IMR-90 (cell line): ENCODE measurements around the gene PLAAT1. TPM values are rescaled to one million over a fixed set of nuclear protein-coding genes. Genes with fewer than 3 reads are reported as not detected.

Experiments used
- ATAC-seq: fragments of 200-7000 bp; cut with Tn5 transposase; 2 replicates; pipeline ENCODE4 v1.9.1; 2020; ENCODE audit warnings: low read depth, mild to moderate bottlenecking, moderate library complexity
- BruUV-seq: library from RNA; stranded (reverse); fragments of 400-500 nt; replicated peaks from 2 replicates; lab custom pipeline; 2021; lab: Mats Ljungman, UMichigan
- CTCF ChIA-PET: fragments of 300-600 bp; formaldehyde crosslinking; extraction: SDS; loops from one replicate; lab custom pipeline; 2021; ENCODE audit warnings: antibody characterized with exemption; lab: Yijun Ruan, JAX
- POLR2A ChIA-PET: fragments of 300-600 bp; sonication (Branson Sonifier 250); formaldehyde crosslinking; loops from one replicate; lab custom pipeline; 2022; ENCODE audit warnings: antibody characterized with exemption; ENCODE audit not compliant: unreplicated experiment; lab: Charles Lee
- DNase-seq: peaks from one replicate; pipeline ENCODE4 v3.0.0; 2013
- H2AFZ ChIP-seq: replicated peaks from 2 replicates; pipeline ENCODE3; 2013; ENCODE audit warnings: low read length, mild to moderate bottlenecking; ENCODE audit not compliant: poor library complexity
- H2AK5ac ChIP-seq: 2 replicates; pipeline ENCODE4 v1.6.1; 2013; ENCODE audit warnings: low read depth, low read length, inconsistent platforms
- H2AK9ac ChIP-seq: replicated peaks from 2 replicates; pipeline ENCODE3; 2013; ENCODE audit warnings: mild to moderate bottlenecking, low read depth, low read length, moderate library complexity; ENCODE audit not compliant: poor library complexity
- H2BK120ac ChIP-seq: 2 replicates; pipeline ENCODE4 v1.6.1; 2013; ENCODE audit warnings: low read depth, low read length, inconsistent platforms
- H2BK15ac ChIP-seq: 3 replicates; pipeline ENCODE4 v1.6.1; 2013; ENCODE audit warnings: low read depth, low read length, inconsistent platforms
- H2BK20ac ChIP-seq: 2 replicates; pipeline ENCODE4 v1.6.1; 2013; ENCODE audit warnings: low read depth, mild to moderate bottlenecking, inconsistent platforms, low read length, moderate library complexity
- H2BK5ac ChIP-seq: 2 replicates; pipeline ENCODE4 v1.6.1; 2013; ENCODE audit warnings: mild to moderate bottlenecking, low read depth, low read length, inconsistent platforms; ENCODE audit not compliant: poor library complexity, severe bottlenecking
- H3K14ac ChIP-seq: replicated peaks from 2 replicates; pipeline ENCODE4 v1.6.1; 2013; ENCODE audit warnings: low read depth, low read length, inconsistent platforms
- H3K18ac ChIP-seq: 2 replicates; pipeline ENCODE4 v1.6.1; 2013; ENCODE audit warnings: low read depth, low read length, control low read depth
- H3K23ac ChIP-seq: 2 replicates; pipeline ENCODE4 v1.6.1; 2013; ENCODE audit warnings: low read depth, low read length, inconsistent platforms
- H3K27ac ChIP-seq: 2 replicates; pipeline ENCODE4 v1.5.1; 2013; ENCODE audit warnings: mild to moderate bottlenecking, control low read depth, low read length; ENCODE audit not compliant: insufficient read depth
- H3K27me3 ChIP-seq: 2 replicates; pipeline ENCODE4 v1.6.1; 2013; ENCODE audit warnings: low read length; ENCODE audit not compliant: control insufficient read depth, insufficient read depth
- H3K36me3 ChIP-seq: 2 replicates; pipeline ENCODE4 v1.6.1; 2013; ENCODE audit warnings: low read length, mixed read lengths; ENCODE audit not compliant: control insufficient read depth, insufficient read depth
- H3K4ac ChIP-seq: 2 replicates; pipeline ENCODE4 v1.6.1; 2013; ENCODE audit warnings: low read depth, low read length, inconsistent platforms
- H3K4me1 ChIP-seq: 2 replicates; pipeline ENCODE4 v1.6.1; 2013; ENCODE audit warnings: low read length, mixed read lengths; ENCODE audit not compliant: control insufficient read depth, insufficient read depth
- H3K4me2 ChIP-seq: 2 replicates; pipeline ENCODE4 v1.6.1; 2013; ENCODE audit warnings: low read depth, mild to moderate bottlenecking, control low read depth, low read length, moderate library complexity
- H3K4me3 ChIP-seq: 2 replicates; pipeline ENCODE4 v1.5.1; 2013; ENCODE audit warnings: low read depth, mild to moderate bottlenecking, control low read depth, low read length, moderate library complexity; ENCODE audit not compliant: insufficient read depth
- H3K56ac ChIP-seq: 2 replicates; pipeline ENCODE4 v1.6.1; 2013; ENCODE audit warnings: low read length, inconsistent platforms; ENCODE audit not compliant: insufficient read depth; ENCODE audit errors: extremely low read depth
- H3K79me1 ChIP-seq, 2 experiments: 2 replicates each; pipeline ENCODE4 v1.6.1; 2013; ENCODE audit warnings: low read length in 2 of 2, inconsistent platforms in 1 of 2, low read depth in 1 of 2
- H3K9ac ChIP-seq: 2 replicates; pipeline ENCODE4 v1.6.1; 2013; ENCODE audit warnings: low read depth, low read length, control low read depth
- H3K9me1 ChIP-seq: 2 replicates; pipeline ENCODE4 v1.6.1; 2013; ENCODE audit warnings: low read length, inconsistent platforms; ENCODE audit not compliant: insufficient read depth
- H3K9me3 ChIP-seq: 2 replicates; pipeline ENCODE4 v1.6.1; 2013; ENCODE audit warnings: low read length; ENCODE audit not compliant: control insufficient read depth, insufficient read depth
- H4K20me1 ChIP-seq: 2 replicates; pipeline ENCODE4 v1.6.1; 2013; ENCODE audit warnings: low read length, inconsistent platforms; ENCODE audit not compliant: insufficient read depth
- H4K5ac ChIP-seq: 2 replicates; pipeline ENCODE4 v1.6.1; 2013; ENCODE audit warnings: mild to moderate bottlenecking, low read depth, low read length, control low read depth
- H4K8ac ChIP-seq, 2 experiments: 2 replicates each; pipeline ENCODE4 v1.6.1; 2013; ENCODE audit warnings: low read depth in 2 of 2, low read length in 2 of 2, control low read depth in 1 of 2, inconsistent platforms in 1 of 2
- H4K91ac ChIP-seq: 2 replicates; pipeline ENCODE4 v1.6.1; 2013; ENCODE audit warnings: low read depth, low read length, inconsistent platforms; ENCODE audit not compliant: insufficient read depth
- BHLHE40 ChIP-seq: fragments of 150-350 bp; IDR thresholded peaks from 2 replicates; pipeline ENCODE4 v1.6.1; 2016; ENCODE audit warnings: mild to moderate bottlenecking, low read depth, low read length
- CEBPB ChIP-seq: IDR thresholded peaks from 2 replicates; pipeline ENCODE4 v1.6.1; 2012; ENCODE audit warnings: low read depth, low read length, improper control_type of control experiment
- CHD1 ChIP-seq: IDR thresholded peaks from 2 replicates; pipeline ENCODE4 v1.6.1; 2012; ENCODE audit warnings: low read depth, low read length, improper control_type of control experiment
- CTCF ChIP-seq: conservative IDR thresholded peaks from 2 replicates; pipeline ENCODE4 v1.5.1; 2012; ENCODE audit warnings: mild to moderate bottlenecking, low read depth, low read length, improper control_type of control experiment
- FOS ChIP-seq: fragments of 150-350 bp; IDR thresholded peaks from 2 replicates; pipeline ENCODE4 v1.6.1; 2016; ENCODE audit warnings: low read depth, low read length
- MAFK ChIP-seq: IDR thresholded peaks from 2 replicates; pipeline ENCODE4 v1.6.1; 2012; ENCODE audit warnings: low read depth, low read length, improper control_type of control experiment
- MAZ ChIP-seq: IDR thresholded peaks from 2 replicates; pipeline ENCODE4 v1.6.1; 2012; ENCODE audit warnings: low read depth, mild to moderate bottlenecking, low read length, improper control_type of control experiment, moderate library complexity, borderline replicate concordance
- MXI1 ChIP-seq: IDR thresholded peaks from 2 replicates; pipeline ENCODE4 v1.6.1; 2012; ENCODE audit warnings: low read depth, mild to moderate bottlenecking, low read length, moderate library complexity, borderline replicate concordance
- NFE2L2 ChIP-seq: fragments of 150-350 bp; IDR thresholded peaks from 2 replicates; pipeline ENCODE4 v1.6.1; 2016; ENCODE audit warnings: low read depth, mild to moderate bottlenecking, low read length
- POLR2A ChIP-seq: IDR thresholded peaks from 2 replicates; pipeline ENCODE4 v1.6.1; 2012; ENCODE audit warnings: mild to moderate bottlenecking, low read depth, low read length
- RAD21 ChIP-seq: IDR thresholded peaks from 2 replicates; pipeline ENCODE4 v1.6.1; 2012; ENCODE audit warnings: low read length, improper control_type of control experiment
- RCOR1 ChIP-seq: IDR thresholded peaks from 2 replicates; pipeline ENCODE4 v1.6.1; 2012; ENCODE audit warnings: mild to moderate bottlenecking, low read length, improper control_type of control experiment; ENCODE audit not compliant: insufficient replicate concordance
- RFX5 ChIP-seq: IDR thresholded peaks from 2 replicates; pipeline ENCODE4 v1.8.0; 2012; ENCODE audit warnings: low read depth, mild to moderate bottlenecking, low read length, moderate library complexity
- SMC3 ChIP-seq: fragments of 150-350 bp; IDR thresholded peaks from 2 replicates; pipeline ENCODE4 v1.6.1; 2016; ENCODE audit warnings: low read depth, mild to moderate bottlenecking, antibody characterized with exemption, low read length, moderate library complexity
- WGBS, 2 experiments: methylation state at CpG; one replicate each; pipeline versions ENCODE4 v1.1.5 to v1.1.7; 2013; ENCODE audit warnings: missing lambda C conversion rate in 2 of 2; ENCODE audit not compliant: insufficient read length in 1 of 2; ENCODE audit errors: extremely low coverage in 2 of 2; 5-methylcytosine and 5-hydroxymethylcytosine counted together
- dilution Hi-C: fragments of 300-500 bp; cut with HindIII; formaldehyde crosslinking; loops from one replicate; pipeline ENCODE4 v1.14.3; 2018; ENCODE audit warnings: low sequenced_read_pairs; ENCODE audit not compliant: unreplicated experiment
- in situ Hi-C: fragments of 300-500 bp; cut with MboI; formaldehyde crosslinking; loops from 3 replicates; pipeline ENCODE4 v1.14.3; 2019; ENCODE audit warnings: low sequenced_read_pairs, inconsistent platforms, mixed read lengths
- intact Hi-C: fragments of 100-400 bp; cut with micrococcal nuclease; formaldehyde crosslinking; loops from 2 replicates; pipeline ENCODE4 v1.10.0; 2022
- polyA plus RNA-seq, 3 experiments: library from polyadenylated mRNA; depleted of rRNA; stranded (reverse); fragments of >200 nt; gene quantifications; 2 replicates each; pipeline ENCODE4 v1.2.3, GENCODE V29; 2012; ENCODE audit warnings: low replicate concordance in 1 of 3
- total RNA-seq: library from RNA; depleted of rRNA; stranded (reverse); fragments of >200 nt; gene quantifications from 2 replicates; pipeline ENCODE4 v1.2.3, GENCODE V29; 2012
- TF ChIP-seq, protein P1 (sequence below): fragments of 150-350 bp; IDR thresholded peaks from 2 replicates; pipeline ENCODE4 v1.6.1; 2017; ENCODE audit warnings: mild to moderate bottlenecking, antibody characterized with exemption, low read length, low read depth
- TF ChIP-seq, protein P2 (sequence below): fragments of 150-350 bp; IDR thresholded peaks from 2 replicates; pipeline ENCODE4 v1.6.1; 2016; ENCODE audit warnings: low read depth, mild to moderate bottlenecking, low read length, moderate library complexity, borderline replicate concordance

PLAAT1 gene
- total and polyA plus RNA-seq, 2 of the 4 experiments (the other 2 are of a cell fraction): 0.54 to 0.68 TPM

DNA sequence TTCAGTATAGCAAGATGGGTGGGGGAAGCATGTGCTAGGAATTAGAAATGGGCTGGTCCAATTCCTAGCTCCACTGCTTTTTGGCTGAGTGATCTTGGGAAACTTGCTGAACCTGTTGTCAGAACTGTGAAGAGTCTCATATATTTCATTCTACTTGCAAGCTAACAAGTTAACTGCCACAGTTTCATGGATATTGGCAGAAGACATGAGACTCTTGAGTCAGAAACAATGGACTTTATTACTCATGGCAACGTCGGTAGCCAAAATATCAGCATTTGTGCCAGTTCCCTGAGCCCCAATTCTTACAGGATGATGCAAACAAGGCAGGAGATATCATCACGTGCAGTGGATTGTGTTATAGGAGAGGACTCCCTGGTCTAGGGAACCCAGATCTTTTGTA lies 26.6 kb upstream of the PLAAT1 start:
- no peak overlapping the region for H2BK5ac ChIP-seq
- no peak overlapping the region for H3K14ac ChIP-seq
- in situ Hi-C loops: no loop called here
- no peak overlapping the region for H4K8ac ChIP-seq
- intact Hi-C loops: no loop called here
- no peaks in the 10 kb centered on the region for H3K79me1 ChIP-seq
- H2BK20ac ChIP-seq: no peak overlapping the region
- no peaks in the 10 kb centered on the region for H3K4me1 ChIP-seq
- H2BK15ac ChIP-seq: no peak overlapping the region
- H3K27me3 ChIP-seq: no peaks in the 10 kb centered on the region
- TF ChIP-seq MAFK (no peak), CHD1 (no peak), SMC3 (no peak), CEBPB (no peak), NFE2L2 (no peak), RCOR1 (no peak), RAD21 (no peak), RFX5 (no peak), BHLHE40 (no peak), POLR2A (no peak), MXI1 (no peak), FOS (no peak), CTCF (no peak), MAZ (no peak)
- TF ChIP-seq, protein P1, sequence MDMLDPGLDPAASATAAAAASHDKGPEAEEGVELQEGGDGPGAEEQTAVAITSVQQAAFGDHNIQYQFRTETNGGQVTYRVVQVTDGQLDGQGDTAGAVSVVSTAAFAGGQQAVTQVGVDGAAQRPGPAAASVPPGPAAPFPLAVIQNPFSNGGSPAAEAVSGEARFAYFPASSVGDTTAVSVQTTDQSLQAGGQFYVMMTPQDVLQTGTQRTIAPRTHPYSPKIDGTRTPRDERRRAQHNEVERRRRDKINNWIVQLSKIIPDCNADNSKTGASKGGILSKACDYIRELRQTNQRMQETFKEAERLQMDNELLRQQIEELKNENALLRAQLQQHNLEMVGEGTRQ: no peak
- TF ChIP-seq, protein P2, sequence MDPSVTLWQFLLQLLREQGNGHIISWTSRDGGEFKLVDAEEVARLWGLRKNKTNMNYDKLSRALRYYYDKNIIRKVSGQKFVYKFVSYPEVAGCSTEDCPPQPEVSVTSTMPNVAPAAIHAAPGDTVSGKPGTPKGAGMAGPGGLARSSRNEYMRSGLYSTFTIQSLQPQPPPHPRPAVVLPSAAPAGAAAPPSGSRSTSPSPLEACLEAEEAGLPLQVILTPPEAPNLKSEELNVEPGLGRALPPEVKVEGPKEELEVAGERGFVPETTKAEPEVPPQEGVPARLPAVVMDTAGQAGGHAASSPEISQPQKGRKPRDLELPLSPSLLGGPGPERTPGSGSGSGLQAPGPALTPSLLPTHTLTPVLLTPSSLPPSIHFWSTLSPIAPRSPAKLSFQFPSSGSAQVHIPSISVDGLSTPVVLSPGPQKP: no peak
- BruUV-seq: no TSS peak
- H3K36me3 ChIP-seq: no peaks in the 10 kb centered on the region
- DNase-seq: no peak
- H4K91ac ChIP-seq: no peak overlapping the region
- no peak overlapping the region for H3K4me3 ChIP-seq
- H4K5ac ChIP-seq: no peak overlapping the region
- no peak overlapping the region for H3K56ac ChIP-seq
- H3K9ac ChIP-seq: no peak overlapping the region
- no peaks in the 10 kb centered on the region for H3K9me1 ChIP-seq
- H3K4ac ChIP-seq: no peak overlapping the region
- no peak overlapping the region for H3K27ac ChIP-seq
- no peak for ATAC-seq
- no peaks in the 10 kb centered on the region; the same call in 1 of the 2 replicates for H3K9me3 ChIP-seq
- H3K18ac ChIP-seq: no peak overlapping the region
- ChIA-PET POLR2A (no interaction called here), CTCF (no interaction called here)
- no peak overlapping the region for H3K4me2 ChIP-seq
- WGBS, 2 experiments: no CpG with 5 or more reads among the region's 3 CpGs
- dilution Hi-C loops: no loop called here
- H2AK5ac ChIP-seq: no peak overlapping the region
- H3K23ac ChIP-seq: no peak overlapping the region
- H2AK9ac ChIP-seq: no peak overlapping the region
- H2BK120ac ChIP-seq: no peak overlapping the region
- H4K20me1 ChIP-seq: no peaks in the 10 kb centered on the region
- H2AFZ ChIP-seq: no peak overlapping the region
